ENCODE measurements around the gene KAT7.
"Not testable (repeated sequence)": the region's sequence is repeated elsewhere in the genome, so short reads cannot be mapped to it uniquely, and the experiment has no call there.

The KAT7 gene

GRCh38 chr17:49814781-49815529, 26.5 kb downstream of the KAT7 start:
- DNase-seq = no peak

GRCh38 chr17:49815761-49816281, 27.3 kb downstream of the KAT7 start:
- DNase-seq = no peak

GRCh38 chr17:49817993-49818392, 29.5 kb downstream of the KAT7 start:
- no peak for DNase-seq

- DNase-seq = no peak
Measured at GRCh38 chr17:49819138-49819537, 30.7 kb downstream of the KAT7 start.

GRCh38 chr17:49819651-49820050, 31.2 kb downstream of the KAT7 start:
- no peak for DNase-seq

- DNase-seq = no peak
Measured at GRCh38 chr17:49820773-49821172, 32.3 kb downstream of the KAT7 start.

- DNase-seq = no peak
Measured at GRCh38 chr17:49821466-49821865, 33.0 kb downstream of the KAT7 start.

GRCh38 chr17:49821916-49822315, 33.4 kb downstream of the KAT7 start:
- DNase-seq = no peak

GRCh38 chr17:49822829-49823228, 34.3 kb downstream of the KAT7 start:
- DNase-seq = peak; percentile 47

- no peak for DNase-seq
Measured at GRCh38 chr17:49823614-49824013, 35.1 kb downstream of the KAT7 start.

- no peak for DNase-seq
Measured at GRCh38 chr17:49825645-49826044, 37.2 kb downstream of the KAT7 start.

GRCh38 chr17:49828325-49828724, 39.8 kb downstream of the KAT7 start:
- DNase-seq = not testable (repeated sequence)

- no peak for DNase-seq
Measured at GRCh38 chr17:49829026-49829425, 40.5 kb downstream of the KAT7 start.

- DNase-seq = no peak
Measured at GRCh38 chr17:49830605-49831004, 42.1 kb downstream of the KAT7 start.

- no peak for DNase-seq
Measured at GRCh38 chr17:49832840-49833599, 44.5 kb downstream of the KAT7 start.

- DNase-seq = no peak
Measured at GRCh38 chr17:49834118-49834743, 45.8 kb downstream of the KAT7 start.

GRCh38 chr17:49835472-49835871, 47.0 kb downstream of the KAT7 start:
- DNase-seq = no peak

GRCh38 chr17:49836111-49837030, 47.9 kb downstream of the KAT7 start:
- DNase-seq = no peak

GRCh38 chr17:49839455-49839854, 51.0 kb downstream of the KAT7 start:
- no peak for DNase-seq

GRCh38 chr17:49841548-49841947, 53.1 kb downstream of the KAT7 start:
- DNase-seq = no peak

- DNase-seq = no peak
Measured at GRCh38 chr17:49842371-49842770, 53.9 kb downstream of the KAT7 start.

GRCh38 chr17:49842846-49843245, 54.4 kb downstream of the KAT7 start:
- DNase-seq = no peak

Measured in femur (tissue), 1 donor.